Measurements from ENCODE around the gene UNC13C. TPM values are rescaled to one million over a fixed set of nuclear protein-coding genes. Genes with fewer than 3 reads are reported as not detected.

UNC13C gene
- total and polyA plus RNA-seq, 10 of the 15 experiments (the other 5 are each of a cell fraction or from before 2014, with no cell fraction given): 9.9 to 81.3 (median 25.0) TPM

DNA sequence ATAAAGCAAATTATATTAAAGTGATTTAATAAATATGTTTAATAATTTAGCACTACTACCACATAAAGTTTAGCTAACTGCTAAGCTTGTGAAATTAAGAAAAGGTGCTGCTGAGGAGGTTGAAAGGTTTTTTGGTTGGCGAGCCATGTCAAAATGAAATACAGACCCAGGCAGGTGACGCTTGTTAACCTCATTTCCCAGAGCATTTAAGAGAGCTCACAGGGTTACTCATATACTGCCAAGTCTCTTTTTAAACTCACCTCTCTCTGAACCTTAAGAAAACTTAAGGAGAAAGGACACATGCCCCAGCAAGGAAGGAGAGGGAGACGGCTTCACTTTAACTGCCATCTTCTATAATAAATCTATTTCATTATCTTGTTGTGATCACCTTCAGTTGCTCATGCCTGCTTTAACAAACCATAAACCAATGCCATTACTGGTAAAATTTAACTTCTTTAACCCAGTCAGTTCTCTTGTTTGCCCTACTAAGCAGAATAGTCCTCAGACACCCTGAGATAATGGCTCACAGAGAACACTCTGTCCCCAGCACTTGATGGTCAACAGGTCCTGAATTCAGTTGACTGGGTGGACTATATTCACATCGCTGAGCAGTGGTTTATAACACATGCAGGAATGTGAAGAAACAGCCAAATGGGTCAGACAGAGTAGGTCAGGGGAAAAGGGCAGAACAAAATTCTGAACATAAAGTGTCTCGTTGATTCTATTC lies 540.1 kb downstream of the UNC13C start (continued):
- TF ChIP-seq, protein P1, sequence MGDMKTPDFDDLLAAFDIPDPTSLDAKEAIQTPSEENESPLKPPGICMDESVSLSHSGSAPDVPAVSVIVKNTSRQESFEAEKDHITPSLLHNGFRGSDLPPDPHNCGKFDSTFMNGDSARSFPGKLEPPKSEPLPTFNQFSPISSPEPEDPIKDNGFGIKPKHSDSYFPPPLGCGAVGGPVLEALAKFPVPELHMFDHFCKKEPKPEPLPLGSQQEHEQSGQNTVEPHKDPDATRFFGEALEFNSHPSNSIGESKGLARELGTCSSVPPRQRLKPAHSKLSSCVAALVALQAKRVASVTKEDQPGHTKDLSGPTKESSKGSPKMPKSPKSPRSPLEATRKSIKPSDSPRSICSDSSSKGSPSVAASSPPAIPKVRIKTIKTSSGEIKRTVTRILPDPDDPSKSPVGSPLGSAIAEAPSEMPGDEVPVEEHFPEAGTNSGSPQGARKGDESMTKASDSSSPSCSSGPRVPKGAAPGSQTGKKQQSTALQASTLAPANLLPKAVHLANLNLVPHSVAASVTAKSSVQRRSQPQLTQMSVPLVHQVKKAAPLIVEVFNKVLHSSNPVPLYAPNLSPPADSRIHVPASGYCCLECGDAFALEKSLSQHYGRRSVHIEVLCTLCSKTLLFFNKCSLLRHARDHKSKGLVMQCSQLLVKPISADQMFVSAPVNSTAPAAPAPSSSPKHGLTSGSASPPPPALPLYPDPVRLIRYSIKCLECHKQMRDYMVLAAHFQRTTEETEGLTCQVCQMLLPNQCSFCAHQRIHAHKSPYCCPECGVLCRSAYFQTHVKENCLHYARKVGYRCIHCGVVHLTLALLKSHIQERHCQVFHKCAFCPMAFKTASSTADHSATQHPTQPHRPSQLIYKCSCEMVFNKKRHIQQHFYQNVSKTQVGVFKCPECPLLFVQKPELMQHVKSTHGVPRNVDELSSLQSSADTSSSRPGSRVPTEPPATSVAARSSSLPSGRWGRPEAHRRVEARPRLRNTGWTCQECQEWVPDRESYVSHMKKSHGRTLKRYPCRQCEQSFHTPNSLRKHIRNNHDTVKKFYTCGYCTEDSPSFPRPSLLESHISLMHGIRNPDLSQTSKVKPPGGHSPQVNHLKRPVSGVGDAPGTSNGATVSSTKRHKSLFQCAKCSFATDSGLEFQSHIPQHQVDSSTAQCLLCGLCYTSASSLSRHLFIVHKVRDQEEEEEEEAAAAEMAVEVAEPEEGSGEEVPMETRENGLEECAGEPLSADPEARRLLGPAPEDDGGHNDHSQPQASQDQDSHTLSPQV (IDR thresholded peaks at IDR 0.05): no peak
- TF ChIP-seq MTA2 (IDR thresholded peaks at IDR 0.05; ENCODE audit: low read depth) (peak; percentile 58; the same call in 1 of the 2 replicates), BHLHE40 (IDR thresholded peaks at IDR 0.05; ENCODE audit: borderline replicate concordance in 1 of 2, low read depth in 2 of 2, low read length in 1 of 2) (peak; percentile 68 to 71; a peak in 3 of 4 replicates), PAX8 (IDR thresholded peaks at IDR 0.05) (0 out of 2 replicates have a peak, but pooled peaks have one; percentile 13), BCL11A (IDR thresholded peaks at IDR 0.05; ENCODE audit: low read depth, low read length) (peak; percentile 49; the same call in 1 of the 2 replicates), MEF2B (IDR thresholded peaks at IDR 0.05; ENCODE audit: partially characterized antibody, poor library complexity, severe bottlenecking) (peak; percentile 50), IKZF2 (IDR thresholded peaks at IDR 0.05) (peak; percentile 50 to 51; a peak in 1 of 4 replicates)
- TF ChIP-seq, protein P2, sequence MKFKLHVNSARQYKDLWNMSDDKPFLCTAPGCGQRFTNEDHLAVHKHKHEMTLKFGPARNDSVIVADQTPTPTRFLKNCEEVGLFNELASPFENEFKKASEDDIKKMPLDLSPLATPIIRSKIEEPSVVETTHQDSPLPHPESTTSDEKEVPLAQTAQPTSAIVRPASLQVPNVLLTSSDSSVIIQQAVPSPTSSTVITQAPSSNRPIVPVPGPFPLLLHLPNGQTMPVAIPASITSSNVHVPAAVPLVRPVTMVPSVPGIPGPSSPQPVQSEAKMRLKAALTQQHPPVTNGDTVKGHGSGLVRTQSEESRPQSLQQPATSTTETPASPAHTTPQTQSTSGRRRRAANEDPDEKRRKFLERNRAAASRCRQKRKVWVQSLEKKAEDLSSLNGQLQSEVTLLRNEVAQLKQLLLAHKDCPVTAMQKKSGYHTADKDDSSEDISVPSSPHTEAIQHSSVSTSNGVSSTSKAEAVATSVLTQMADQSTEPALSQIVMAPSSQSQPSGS (IDR thresholded peaks at IDR 0.05; ENCODE audit: low read length): peak; percentile 48; the same call in 1 of the 2 replicates
- TF ChIP-seq, protein P3, sequence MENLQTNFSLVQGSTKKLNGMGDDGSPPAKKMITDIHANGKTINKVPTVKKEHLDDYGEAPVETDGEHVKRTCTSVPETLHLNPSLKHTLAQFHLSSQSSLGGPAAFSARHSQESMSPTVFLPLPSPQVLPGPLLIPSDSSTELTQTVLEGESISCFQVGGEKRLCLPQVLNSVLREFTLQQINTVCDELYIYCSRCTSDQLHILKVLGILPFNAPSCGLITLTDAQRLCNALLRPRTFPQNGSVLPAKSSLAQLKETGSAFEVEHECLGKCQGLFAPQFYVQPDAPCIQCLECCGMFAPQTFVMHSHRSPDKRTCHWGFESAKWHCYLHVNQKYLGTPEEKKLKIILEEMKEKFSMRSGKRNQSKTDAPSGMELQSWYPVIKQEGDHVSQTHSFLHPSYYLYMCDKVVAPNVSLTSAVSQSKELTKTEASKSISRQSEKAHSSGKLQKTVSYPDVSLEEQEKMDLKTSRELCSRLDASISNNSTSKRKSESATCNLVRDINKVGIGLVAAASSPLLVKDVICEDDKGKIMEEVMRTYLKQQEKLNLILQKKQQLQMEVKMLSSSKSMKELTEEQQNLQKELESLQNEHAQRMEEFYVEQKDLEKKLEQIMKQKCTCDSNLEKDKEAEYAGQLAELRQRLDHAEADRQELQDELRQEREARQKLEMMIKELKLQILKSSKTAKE (IDR thresholded peaks at IDR 0.05; ENCODE audit: low read depth, poor library complexity, severe bottlenecking): peak; percentile 55

Measured in GM12878 (cell line).